ENCODE results near the gene C1QB. TPM values are rescaled to one million over a fixed set of nuclear protein-coding genes. Genes with fewer than 3 reads are reported as not detected.

C1QB gene
- total RNA-seq, 1 donor from 2014 or later = not detected

GRCh38 chr1:22654692-22655091 is 1.7 kb downstream of the C1QB start:
- H3K36me3 Mint-ChIP-seq (ENCODE audit: low read depth) = no peaks in the 10 kb centered on the region
- no peak overlapping the region for H3K4me3 Mint-ChIP-seq
- ATAC-seq (ENCODE audit: low read depth) (no peak), DNase-seq (no peak)
- CTCF ChIA-PET = no interaction called here
- TF ChIP-seq CTCF (IDR thresholded peaks at IDR 0.05) = no peak
- intact Hi-C loops (cut with micrococcal nuclease) = no loop called here
- H3K9me3 Mint-ChIP-seq = no peaks in the 10 kb centered on the region
- H3K27me3 Mint-ChIP-seq = peaks cover 8% of the 10 kb centered on the region
- H3K27ac Mint-ChIP-seq = no peak overlapping the region
- POLR2A ChIA-PET = no interaction called here
- H3K4me1 Mint-ChIP-seq = no peaks in the 10 kb centered on the region

- Mint-ChIP-seq H3K4me1 (no peaks in the 10 kb centered on the region), H3K27me3 (peaks cover 16% of the 10 kb centered on the region), H3K27ac (no peak overlapping the region), H3K9me3 (no peaks in the 10 kb centered on the region), H3K36me3 (ENCODE audit: low read depth) (no peaks in the 10 kb centered on the region), H3K4me3 (no peak overlapping the region)
- ChIA-PET CTCF (no interaction called here), POLR2A (no interaction called here)
- ATAC-seq (ENCODE audit: low read depth) = no peak
- no peak for DNase-seq
- TF ChIP-seq CTCF (IDR thresholded peaks at IDR 0.05) = no peak
- intact Hi-C loops (cut with micrococcal nuclease) = no loop called here
Observed at GRCh38 chr1:22658385-22659163, 5.5 kb downstream of the C1QB start.

- Mint-ChIP-seq H3K27ac (no peak overlapping the region), H3K4me1 (no peaks in the 10 kb centered on the region), H3K9me3 (no peaks in the 10 kb centered on the region), H3K27me3 (peaks cover 17% of the 10 kb centered on the region), H3K4me3 (no peak overlapping the region), H3K36me3 (ENCODE audit: low read depth) (no peaks in the 10 kb centered on the region)
- ChIA-PET POLR2A (no interaction called here), CTCF (no interaction called here)
- ATAC-seq (ENCODE audit: low read depth) = no peak
- DNase-seq = no peak
- no peak for TF ChIP-seq CTCF (IDR thresholded peaks at IDR 0.05)
- intact Hi-C loops (cut with micrococcal nuclease) = no loop called here
Observed at GRCh38 chr1:22660716-22661241, 7.7 kb downstream of the C1QB start.

- intact Hi-C loops (cut with micrococcal nuclease) = no loop called here
- no peak for DNase-seq
- CTCF ChIA-PET = no interaction called here
Observed at GRCh38 chr1:22661880-22662279, 8.8 kb downstream of the C1QB start.

GRCh38 chr1:22662318-22662717 is 9.3 kb downstream of the C1QB start:
- H3K9me3 Mint-ChIP-seq = no peaks in the 10 kb centered on the region
- ATAC-seq (ENCODE audit: low read depth) = peak; percentile 49
- H3K27me3 Mint-ChIP-seq = peaks cover 15% of the 10 kb centered on the region
- H3K4me1 Mint-ChIP-seq = no peaks in the 10 kb centered on the region
- POLR2A ChIA-PET = no interaction called here
- no peaks in the 10 kb centered on the region for H3K36me3 Mint-ChIP-seq (ENCODE audit: low read depth)
- CTCF ChIA-PET = no interaction called here
- no peak overlapping the region for H3K4me3 Mint-ChIP-seq
- TF ChIP-seq CTCF (IDR thresholded peaks at IDR 0.05) = no peak
- intact Hi-C loops (cut with micrococcal nuclease) = no loop called here
- no peak for DNase-seq
- no peak overlapping the region for H3K27ac Mint-ChIP-seq

More at GRCh38 chr1:22661880-22662279, 8.8 kb downstream of the C1QB start:
- ATAC-seq (ENCODE audit: low read depth) = no peak
- peaks cover 15% of the 10 kb centered on the region for H3K27me3 Mint-ChIP-seq
- H3K27ac Mint-ChIP-seq = no peak overlapping the region
- no peaks in the 10 kb centered on the region for H3K9me3 Mint-ChIP-seq
- no peaks in the 10 kb centered on the region for H3K36me3 Mint-ChIP-seq (ENCODE audit: low read depth)
- POLR2A ChIA-PET = no interaction called here
- no peaks in the 10 kb centered on the region for H3K4me1 Mint-ChIP-seq
- no peak for TF ChIP-seq CTCF (IDR thresholded peaks at IDR 0.05)
- no peak overlapping the region for H3K4me3 Mint-ChIP-seq
